Measurements from ENCODE around the gene MCC.

- TF ChIP-seq POLR2A (IDR thresholded peaks at IDR 0.05; ENCODE audit: low read length) (no peak), GATA1 (IDR thresholded peaks at IDR 0.05; ENCODE audit: low read depth, low read length) (no peak)
Observed at GRCh38 chr5:113020461-113021273, 467.6 kb downstream of the MCC start.

Data from erythroblast (primary cell).